Neural progenitor cell (in vitro differentiated cells): ENCODE measurements around the gene SPNS3. TPM values are rescaled to one million over a fixed set of nuclear protein-coding genes. Genes with fewer than 3 reads are reported as not detected.

ENCODE experiments used
- DNase-seq: peaks from one replicate; pipeline ENCODE4 v3.0.0-alpha.2; 2016; ENCODE audit warnings: low spot score
- H2AFZ ChIP-seq: fragments of 200-600 bp; sonication (generic); replicated peaks from 2 replicates; pipeline ENCODE4 v1.6.1; 2016; ENCODE audit warnings: antibody characterized with exemption
- H3F3A ChIP-seq: fragments of 200-600 bp; sonication (generic); 2 replicates; pipeline ENCODE4 v1.6.1; 2016; ENCODE audit warnings: antibody characterized with exemption, low read depth
- H3K27ac ChIP-seq: fragments of 200-600 bp; sonication (generic); 2 replicates; pipeline ENCODE4 v1.5.1; 2016; ENCODE audit warnings: mild to moderate bottlenecking
- H3K27me3 ChIP-seq: fragments of 200-600 bp; sonication (generic); 2 replicates; pipeline ENCODE4 v1.6.1; 2016; ENCODE audit warnings: mild to moderate bottlenecking, moderate library complexity
- H3K36me3 ChIP-seq: fragments of 200-600 bp; sonication (generic); 2 replicates; pipeline ENCODE4 v1.5.1; 2016
- H3K4me1 ChIP-seq: fragments of 200-600 bp; sonication (generic); 2 replicates; pipeline ENCODE4 v1.6.1; 2016; ENCODE audit warnings: mixed run types
- H3K4me2 ChIP-seq: fragments of 200-600 bp; sonication (generic); 2 replicates; pipeline ENCODE4 v1.6.1; 2016
- H3K4me3 ChIP-seq: fragments of 200-600 bp; sonication (generic); 2 replicates; pipeline ENCODE4 v1.5.1; 2016
- H3K79me2 ChIP-seq: fragments of 200-600 bp; sonication (generic); 2 replicates; pipeline ENCODE4 v1.6.1; 2016; ENCODE audit warnings: low read depth
- H3K9ac ChIP-seq: fragments of 200-600 bp; sonication (generic); 2 replicates; pipeline ENCODE4 v1.6.1; 2016
- H3K9me3 ChIP-seq: fragments of 200-600 bp; sonication (generic); 2 replicates; pipeline ENCODE4 v1.5.1; 2016; ENCODE audit warnings: low read depth
- H4K20me1 ChIP-seq: fragments of 200-600 bp; sonication (generic); 2 replicates; pipeline ENCODE4 v1.6.1; 2016; ENCODE audit warnings: low read depth
- H3K27ac Mint-ChIP-seq: 3 replicates; pipeline ENCODE4 v1.8.0; 2021; ENCODE audit warnings: mixed read lengths
- H3K27me3 Mint-ChIP-seq: 2 replicates; pipeline ENCODE4 v1.8.0; 2022; ENCODE audit warnings: low read depth, mild to moderate bottlenecking, inconsistent platforms, moderate library complexity, mixed read lengths; ENCODE audit not compliant: insufficient read depth
- H3K36me3 Mint-ChIP-seq: 3 replicates; pipeline ENCODE4 v1.8.0; 2021; ENCODE audit warnings: mixed read lengths
- H3K4me1 Mint-ChIP-seq: 3 replicates; pipeline ENCODE4 v1.8.0; 2021; ENCODE audit warnings: mixed read lengths
- H3K4me3 Mint-ChIP-seq: 3 replicates; pipeline ENCODE4 v1.8.0; 2021; ENCODE audit warnings: mild to moderate bottlenecking, moderate library complexity, mixed read lengths
- H3K9me3 Mint-ChIP-seq: 3 replicates; pipeline ENCODE4 v1.8.0; 2020; ENCODE audit warnings: mixed read lengths
- CTCF ChIP-seq: fragments of 200-600 bp; sonication (generic); IDR thresholded peaks from 2 replicates; pipeline ENCODE4 v1.5.1; 2017; ENCODE audit warnings: antibody characterized with exemption, mild to moderate bottlenecking
- EZH2 ChIP-seq: fragments of 200-600 bp; sonication (generic); IDR thresholded peaks from 2 replicates; pipeline ENCODE4 v1.6.1; 2017; ENCODE audit warnings: antibody characterized with exemption, mild to moderate bottlenecking, moderate library complexity
- EZH2phosphoT487 ChIP-seq: fragments of 200-600 bp; sonication (generic); IDR thresholded peaks from 2 replicates; pipeline ENCODE4 v1.6.1; 2017; ENCODE audit warnings: antibody characterized with exemption
- total RNA-seq: library from RNA; depleted of rRNA; stranded (reverse); fragments of >200 nt; gene quantifications from 2 replicates; pipeline ENCODE4 v1.2.3, GENCODE V29; 2015; ENCODE audit warnings: low replicate concordance

SPNS3 gene
- total RNA-seq, 1 donor from 2014 or later: not detected

GRCh38 chr17:4504188-4504587, 70.4 kb downstream of the SPNS3 start:
- no peak overlapping the region for H2AFZ ChIP-seq

GRCh38 chr17:4505187-4505586, 71.4 kb downstream of the SPNS3 start:
- peak overlapping the region; percentile 91 for H3K27ac Mint-ChIP-seq
- TF ChIP-seq CTCF (no peak), EZH2 (no peak), EZH2phosphoT487 (no peak)
- no peaks in the 10 kb centered on the region for H3K36me3 Mint-ChIP-seq
- H2AFZ ChIP-seq: no peak overlapping the region
- H3K4me1 Mint-ChIP-seq: peaks cover 5% of the 10 kb centered on the region
- H3K36me3 ChIP-seq: no peaks in the 10 kb centered on the region
- H3K4me3 Mint-ChIP-seq: peak overlapping the region; percentile 30
- no peaks in the 10 kb centered on the region for H3K9me3 ChIP-seq
- H3K79me2 ChIP-seq: no peaks in the 10 kb centered on the region
- peaks cover 29% of the 10 kb centered on the region for H3K27me3 ChIP-seq
- H3K4me1 ChIP-seq: peaks cover 5% of the 10 kb centered on the region
- H3K9me3 Mint-ChIP-seq: no peaks in the 10 kb centered on the region
- H3K4me3 ChIP-seq: no peak overlapping the region
- peaks cover 9% of the 10 kb centered on the region for H3F3A ChIP-seq
- H3K27me3 Mint-ChIP-seq: peaks cover 39% of the 10 kb centered on the region
- H3K9ac ChIP-seq: no peak overlapping the region
- peaks cover 15% of the 10 kb centered on the region for H4K20me1 ChIP-seq
- no peak overlapping the region for H3K4me2 ChIP-seq
- no peak for DNase-seq
- H3K27ac ChIP-seq: no peak overlapping the region

More at GRCh38 chr17:4504188-4504587, 70.4 kb downstream of the SPNS3 start:
- Mint-ChIP-seq H3K4me1 (peaks cover 12% of the 10 kb centered on the region), H3K36me3 (no peaks in the 10 kb centered on the region), H3K27me3 (peaks cover 46% of the 10 kb centered on the region), H3K9me3 (no peaks in the 10 kb centered on the region), H3K27ac (no peak overlapping the region), H3K4me3 (no peak overlapping the region)
- Histone ChIP-seq H3K4me3 (no peak overlapping the region), H3F3A (peaks cover 16% of the 10 kb centered on the region), H4K20me1 (peaks cover 16% of the 10 kb centered on the region), H3K9me3 (no peaks in the 10 kb centered on the region), H3K36me3 (no peaks in the 10 kb centered on the region), H3K79me2 (no peaks in the 10 kb centered on the region), H3K9ac (no peak overlapping the region), H3K27ac (no peak overlapping the region), H3K4me1 (peaks cover 15% of the 10 kb centered on the region), H3K4me2 (no peak overlapping the region), H3K27me3 (peaks cover 39% of the 10 kb centered on the region)
- no peak for DNase-seq
- TF ChIP-seq CTCF (no peak), EZH2phosphoT487 (no peak), EZH2 (no peak)

GRCh38 chr17:4506175-4506813, 72.6 kb downstream of the SPNS3 start:
- H3K79me2 ChIP-seq: no peaks in the 10 kb centered on the region
- no peak overlapping the region for H3K27ac ChIP-seq
- Mint-ChIP-seq H3K4me1 (peaks cover 4% of the 10 kb centered on the region), H3K9me3 (no peaks in the 10 kb centered on the region), H3K4me3 (no peak overlapping the region), H3K27me3 (peaks cover 32% of the 10 kb centered on the region), H3K27ac (no peak overlapping the region), H3K36me3 (no peaks in the 10 kb centered on the region)
- DNase-seq: no peak
- no peaks in the 10 kb centered on the region for H3K9me3 ChIP-seq
- H3K27me3 ChIP-seq: peaks cover 18% of the 10 kb centered on the region
- H3K4me1 ChIP-seq: peaks cover 4% of the 10 kb centered on the region
- H2AFZ ChIP-seq: no peak overlapping the region
- peaks cover 4% of the 10 kb centered on the region for H4K20me1 ChIP-seq
- no peak overlapping the region for H3K9ac ChIP-seq
- H3K4me2 ChIP-seq: no peak overlapping the region
- no peak for TF ChIP-seq EZH2
- TF ChIP-seq EZH2phosphoT487: no peak
- TF ChIP-seq CTCF: no peak
- peaks cover 2% of the 10 kb centered on the region for H3F3A ChIP-seq
- no peaks in the 10 kb centered on the region for H3K36me3 ChIP-seq
- H3K4me3 ChIP-seq: no peak overlapping the region
